CD4-positive, alpha-beta T cell treated with Interleukin-2 at 100 ng/mL for 4 hours (primary cell): ENCODE data around the gene INTS2.
"Not testable (repeated sequence)": the region's sequence is repeated elsewhere in the genome, so short reads cannot be mapped to it uniquely, and the experiment has no call there.

Experiments
- DNase-seq: peaks from one replicate; pipeline ENCODE4 v3.0.0-alpha.2; 2020; ENCODE audit warnings: low spot score

INTS2 gene

DNA sequence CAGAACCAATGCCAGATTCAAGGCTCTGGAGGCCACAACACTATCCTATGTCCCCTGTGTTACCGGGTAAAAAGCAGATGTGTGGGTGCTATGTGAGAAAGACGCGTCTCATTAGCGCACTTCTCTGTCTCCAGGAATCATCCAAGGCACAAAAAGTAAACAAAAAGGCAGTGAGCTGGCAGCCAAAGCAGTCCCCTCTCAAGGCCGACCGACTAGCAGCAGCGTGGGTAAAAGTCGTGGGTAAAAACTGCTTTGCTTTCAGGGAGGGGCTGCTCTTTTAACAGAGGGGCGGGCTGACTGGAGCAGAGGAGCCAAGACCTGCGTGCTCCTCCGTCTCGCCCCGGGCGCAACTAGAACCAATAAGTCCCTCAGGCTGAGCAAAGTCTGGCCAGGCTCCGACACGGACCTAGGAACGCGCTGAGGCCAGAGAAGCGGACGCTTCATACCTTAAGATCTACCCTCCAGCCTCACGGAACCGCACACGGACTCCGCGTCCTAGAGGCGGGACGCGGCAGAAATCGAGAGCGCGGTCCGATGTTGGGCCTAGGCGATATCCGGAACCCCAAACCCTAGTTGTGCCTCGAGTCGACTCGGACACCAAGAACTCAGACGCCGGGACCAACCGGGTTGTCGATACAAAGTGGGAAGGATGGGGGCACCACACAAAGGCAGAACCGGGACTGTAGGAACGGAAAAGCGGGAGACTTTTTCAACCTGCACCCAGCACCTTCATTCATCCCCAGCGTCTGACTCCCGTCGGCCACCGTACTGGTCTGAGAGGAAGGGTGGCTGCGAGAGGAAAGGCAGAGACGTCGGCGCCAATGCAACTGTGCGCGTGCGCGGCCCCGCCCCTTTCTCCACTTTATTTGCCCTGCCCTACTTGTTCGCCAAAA is at the start of gene INTS2:
Gene INTS2 (minus strand): TSS at position 775 of the 893 bp plus-strand sequence. CDS start 1,338 bp downstream, outside the sequence.
- peak; percentile 97 for DNase-seq

- DNase-seq = no peak
Observed at GRCh38 chr17:61974115-61974514, 46.3 kb upstream of the INTS2 start.

- no peak for DNase-seq
Observed at GRCh38 chr17:61972311-61972710, 44.5 kb upstream of the INTS2 start.

DNA sequence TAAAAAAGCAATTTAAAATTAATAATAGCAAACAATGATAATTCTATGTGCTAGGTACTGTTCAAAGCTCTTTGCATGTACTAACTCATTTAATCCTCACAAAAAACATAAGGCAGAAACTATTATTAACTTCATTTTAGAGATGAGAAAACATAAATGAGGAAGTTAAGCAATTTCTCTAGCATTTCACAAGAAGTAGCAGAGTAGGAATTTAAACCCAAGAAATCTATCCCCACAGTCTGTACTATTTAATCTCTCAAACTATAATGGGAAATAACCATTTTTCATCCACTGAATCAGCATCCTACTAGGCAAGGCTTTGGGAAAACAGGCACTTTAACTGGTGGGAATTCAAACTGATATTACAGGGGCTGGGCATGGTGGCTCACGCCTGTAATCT is 42.2 kb upstream of the INTS2 start:
- no peak for DNase-seq

DNA sequence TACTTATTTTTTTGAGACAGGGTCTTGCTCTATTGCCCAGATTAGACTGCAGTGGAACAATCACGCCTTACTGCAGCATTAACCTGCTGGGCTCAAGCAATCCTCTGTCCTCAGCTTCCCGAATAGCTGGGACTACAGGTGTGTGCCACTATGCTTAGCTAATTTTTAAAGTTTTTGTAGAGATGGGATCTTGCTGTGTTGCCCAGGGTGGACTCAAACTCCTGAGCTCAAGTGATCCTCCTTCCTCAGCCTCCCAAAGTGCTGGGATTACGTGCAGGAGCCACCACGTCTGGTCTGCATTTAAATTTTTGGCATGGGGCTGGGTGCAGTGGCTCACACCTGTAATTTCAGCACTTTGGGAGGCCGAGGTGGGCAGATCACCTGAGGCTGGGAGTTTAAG is 41.0 kb upstream of the INTS2 start:
- no peak for DNase-seq

- DNase-seq = no peak
Observed at GRCh38 chr17:61967729-61968128, 39.9 kb upstream of the INTS2 start.

- DNase-seq = no peak
Observed at GRCh38 chr17:61966191-61966590, 38.4 kb upstream of the INTS2 start.

DNA sequence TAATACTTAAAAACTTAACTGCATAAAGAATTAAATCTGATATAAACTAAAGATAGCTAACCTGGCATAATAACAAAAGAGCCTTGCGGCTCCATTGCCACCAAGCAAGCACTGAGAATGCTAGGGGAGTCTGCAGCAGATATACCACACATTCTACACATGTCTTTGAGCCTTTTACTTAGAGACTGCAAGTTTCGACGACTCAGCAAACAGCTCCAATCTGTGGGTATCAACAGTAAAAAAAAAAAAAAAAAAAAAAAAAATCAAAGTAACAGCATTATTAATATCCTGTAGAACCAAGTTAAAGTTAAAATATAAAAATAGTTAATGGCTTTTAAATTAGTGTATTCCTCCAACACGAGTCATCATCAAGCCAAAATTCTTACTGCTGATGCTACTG is 27.8 kb upstream of the INTS2 start:
- no peak for DNase-seq

- no peak for DNase-seq
Observed at GRCh38 chr17:61947367-61948078, 19.7 kb upstream of the INTS2 start.

GRCh38 chr17:61946359-61946758 is 18.6 kb upstream of the INTS2 start:
- DNase-seq = no peak

DNA sequence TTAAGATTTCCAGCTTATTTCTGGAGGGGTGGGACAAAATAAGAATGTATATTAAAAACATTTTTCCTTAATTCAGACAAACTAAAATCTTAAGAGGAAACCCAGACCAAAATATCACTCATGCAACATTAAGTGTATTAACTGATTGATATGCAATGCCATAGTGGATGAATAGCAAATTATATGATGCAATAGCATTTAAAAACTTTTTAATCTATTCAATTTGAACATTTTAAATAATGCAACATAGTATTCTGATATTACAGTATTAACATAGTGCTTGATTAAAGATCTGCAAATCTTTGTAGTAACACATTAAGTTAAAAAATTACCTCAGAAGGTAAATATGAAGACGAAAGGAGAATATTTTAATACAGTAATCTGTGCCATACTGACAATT is 15.3 kb upstream of the INTS2 start:
- DNase-seq = no peak

DNA sequence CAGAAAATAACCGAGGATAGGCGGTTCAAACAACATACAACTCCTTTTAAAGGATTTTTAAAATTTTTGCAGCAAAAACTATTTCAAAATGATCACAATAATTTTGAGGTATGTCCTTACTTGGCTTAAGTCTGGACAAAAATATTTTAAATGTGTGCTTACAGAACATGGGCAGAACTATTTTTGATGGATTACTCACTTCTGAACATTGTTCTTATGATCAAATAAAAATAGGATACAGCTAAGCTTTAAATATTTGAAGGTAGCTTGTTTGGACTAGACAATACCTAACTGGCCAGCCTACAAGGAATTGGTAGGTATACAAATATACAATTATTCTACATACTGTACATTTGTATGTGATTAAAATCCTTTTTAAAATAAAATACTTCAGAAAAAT is 14.3 kb upstream of the INTS2 start:
- no peak for DNase-seq

DNA sequence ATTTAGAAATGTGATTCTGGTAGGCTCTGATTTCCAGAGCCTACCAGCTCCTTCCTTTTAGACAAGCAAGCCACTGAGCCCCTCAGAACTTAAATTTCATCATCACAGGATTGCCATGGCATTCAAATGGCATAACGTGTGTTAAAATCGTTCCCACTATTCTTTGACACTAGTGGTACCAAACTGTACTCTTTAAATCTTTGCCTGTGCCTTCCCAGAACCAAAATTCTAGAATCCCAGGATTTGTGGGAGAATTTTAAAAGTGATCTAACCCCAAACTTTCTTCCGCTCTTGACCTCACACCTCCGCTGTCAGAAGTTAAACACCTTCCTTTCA is 287 bp upstream of the INTS2 start:
- no peak for DNase-seq

DNA sequence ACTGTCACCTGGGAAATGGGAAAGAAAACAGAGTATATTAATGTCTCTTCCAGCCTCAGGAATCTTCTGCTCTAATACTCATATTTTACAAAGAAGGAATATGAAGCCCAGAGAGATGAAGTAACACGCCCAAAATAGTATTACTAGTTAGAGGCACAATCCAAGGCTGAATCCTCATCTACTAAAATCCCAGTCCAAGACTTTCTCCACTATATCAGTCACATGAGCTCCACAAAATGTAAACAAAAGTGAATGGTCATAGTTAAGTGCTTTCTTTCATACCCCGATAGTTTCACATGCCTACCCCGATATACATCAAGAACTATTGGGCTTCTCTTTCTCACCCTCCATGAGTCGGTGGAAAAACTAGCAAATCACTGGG is 965 bp downstream of the INTS2 start:
- DNase-seq = no peak

DNA sequence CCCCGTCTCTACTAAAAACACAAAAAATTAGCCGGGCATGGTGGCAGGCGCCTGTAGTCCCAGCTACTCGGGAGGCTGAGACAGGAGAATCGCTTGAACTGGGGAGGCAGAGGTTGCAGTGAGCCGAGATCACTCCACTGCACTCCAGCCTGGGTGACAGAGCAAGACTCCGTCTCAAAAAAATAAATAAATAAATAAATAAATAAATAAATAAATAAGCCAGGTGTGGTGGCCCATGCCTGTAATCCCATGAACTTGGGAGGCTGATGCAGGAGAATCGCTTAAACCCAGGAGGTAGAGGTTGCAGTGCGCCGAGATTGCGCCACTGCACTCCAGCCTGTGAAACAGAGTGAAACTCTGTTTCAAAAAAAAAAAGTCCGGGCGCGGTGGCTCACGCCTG is 12.6 kb downstream of the INTS2 start:
- not testable (repeated sequence) for DNase-seq

GRCh38 chr17:61908292-61909037 is 19.3 kb downstream of the INTS2 start:
- no peak for DNase-seq

GRCh38 chr17:61907361-61907760 is 20.4 kb downstream of the INTS2 start:
- DNase-seq = no peak

- peak; percentile 60 for DNase-seq
Observed at GRCh38 chr17:61904094-61904710, 23.6 kb downstream of the INTS2 start.

- no peak for DNase-seq
Observed at GRCh38 chr17:61903251-61903650, 24.5 kb downstream of the INTS2 start.

DNA sequence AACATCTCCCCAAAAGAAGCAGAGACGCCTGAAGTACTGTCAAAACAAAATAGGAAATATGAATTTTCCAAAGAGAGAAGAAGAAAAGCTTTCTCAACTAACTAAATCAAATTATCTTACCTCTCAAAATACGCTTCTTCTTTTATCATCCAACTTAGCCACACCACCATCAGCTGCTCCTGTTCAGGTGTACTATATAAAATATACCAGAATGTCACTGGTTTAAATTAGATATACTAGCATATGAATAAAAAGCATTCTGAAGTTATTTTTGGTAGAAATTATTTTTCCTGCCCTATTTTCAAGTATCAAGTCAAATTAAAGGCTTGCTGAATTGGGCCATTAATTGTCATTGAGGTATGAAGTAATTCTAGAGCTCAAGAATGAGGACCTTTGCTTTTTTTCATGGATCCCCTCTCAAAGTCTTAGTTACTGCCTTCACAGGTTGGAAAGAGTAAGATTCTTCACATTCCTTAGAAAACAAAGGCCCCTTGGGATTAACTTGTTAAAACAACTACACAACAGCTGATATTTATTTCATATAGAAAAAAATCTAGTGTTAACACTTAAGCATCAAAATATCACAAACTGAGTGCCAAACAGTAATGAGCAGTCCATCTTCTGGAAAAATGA is 30.1 kb downstream of the INTS2 start:
- DNase-seq = no peak

DNA sequence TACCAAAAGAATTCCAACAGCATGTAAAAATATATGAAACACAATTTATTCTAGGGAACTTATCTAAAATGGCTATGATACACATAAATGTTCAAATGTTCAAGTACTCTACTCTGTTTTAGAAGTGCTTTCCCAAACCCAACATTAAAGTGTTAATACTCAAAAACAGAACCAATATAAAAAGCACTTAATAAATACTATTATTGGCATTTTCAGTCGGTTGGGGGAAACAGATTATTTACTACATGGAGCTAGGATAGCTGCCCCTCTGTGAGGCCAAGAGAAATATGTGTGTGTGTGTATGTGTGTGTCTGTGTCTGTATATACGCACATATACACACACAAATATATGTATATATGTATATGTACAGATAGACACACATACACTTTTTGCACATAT is 32.4 kb downstream of the INTS2 start:
- DNase-seq = no peak

DNA sequence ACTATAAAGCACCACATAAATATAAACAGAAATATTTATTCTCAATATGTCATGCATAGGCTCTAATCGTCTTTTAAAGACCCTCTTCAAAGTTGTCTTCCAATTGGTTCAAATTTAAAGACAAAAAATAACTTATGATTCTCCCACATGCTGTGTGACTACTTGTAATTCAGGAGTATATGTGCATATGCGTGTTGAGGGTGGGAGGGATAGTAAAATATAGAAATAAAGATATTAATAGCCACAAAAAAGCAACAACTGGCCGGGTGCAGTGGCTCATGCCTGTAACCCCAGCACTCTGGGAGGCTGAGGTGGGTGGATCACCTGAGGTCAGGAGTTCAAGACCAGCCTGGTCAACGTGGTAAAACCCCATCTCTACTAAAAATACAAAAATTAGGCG is 33.5 kb downstream of the INTS2 start:
- DNase-seq = not testable (repeated sequence)
